Activated CD8-positive, alpha-beta memory T cell treated with anti-CD3 and anti-CD28 coated beads, Interleukin-2, amount 50 U/mL, for 24 hours (primary cell): ENCODE results near the gene EVA1C.
"Not testable (repeated sequence)": the region's sequence is repeated elsewhere in the genome, so short reads cannot be mapped to it uniquely, and the experiment has no call there.

Experiments
- DNase-seq: peaks from one replicate; pipeline ENCODE4 v3.0.0-alpha.2; 2020; ENCODE audit errors: extremely low read depth

EVA1C gene, protein sequence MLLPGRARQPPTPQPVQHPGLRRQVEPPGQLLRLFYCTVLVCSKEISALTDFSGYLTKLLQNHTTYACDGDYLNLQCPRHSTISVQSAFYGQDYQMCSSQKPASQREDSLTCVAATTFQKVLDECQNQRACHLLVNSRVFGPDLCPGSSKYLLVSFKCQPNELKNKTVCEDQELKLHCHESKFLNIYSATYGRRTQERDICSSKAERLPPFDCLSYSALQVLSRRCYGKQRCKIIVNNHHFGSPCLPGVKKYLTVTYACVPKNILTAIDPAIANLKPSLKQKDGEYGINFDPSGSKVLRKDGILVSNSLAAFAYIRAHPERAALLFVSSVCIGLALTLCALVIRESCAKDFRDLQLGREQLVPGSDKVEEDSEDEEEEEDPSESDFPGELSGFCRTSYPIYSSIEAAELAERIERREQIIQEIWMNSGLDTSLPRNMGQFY

DNA sequence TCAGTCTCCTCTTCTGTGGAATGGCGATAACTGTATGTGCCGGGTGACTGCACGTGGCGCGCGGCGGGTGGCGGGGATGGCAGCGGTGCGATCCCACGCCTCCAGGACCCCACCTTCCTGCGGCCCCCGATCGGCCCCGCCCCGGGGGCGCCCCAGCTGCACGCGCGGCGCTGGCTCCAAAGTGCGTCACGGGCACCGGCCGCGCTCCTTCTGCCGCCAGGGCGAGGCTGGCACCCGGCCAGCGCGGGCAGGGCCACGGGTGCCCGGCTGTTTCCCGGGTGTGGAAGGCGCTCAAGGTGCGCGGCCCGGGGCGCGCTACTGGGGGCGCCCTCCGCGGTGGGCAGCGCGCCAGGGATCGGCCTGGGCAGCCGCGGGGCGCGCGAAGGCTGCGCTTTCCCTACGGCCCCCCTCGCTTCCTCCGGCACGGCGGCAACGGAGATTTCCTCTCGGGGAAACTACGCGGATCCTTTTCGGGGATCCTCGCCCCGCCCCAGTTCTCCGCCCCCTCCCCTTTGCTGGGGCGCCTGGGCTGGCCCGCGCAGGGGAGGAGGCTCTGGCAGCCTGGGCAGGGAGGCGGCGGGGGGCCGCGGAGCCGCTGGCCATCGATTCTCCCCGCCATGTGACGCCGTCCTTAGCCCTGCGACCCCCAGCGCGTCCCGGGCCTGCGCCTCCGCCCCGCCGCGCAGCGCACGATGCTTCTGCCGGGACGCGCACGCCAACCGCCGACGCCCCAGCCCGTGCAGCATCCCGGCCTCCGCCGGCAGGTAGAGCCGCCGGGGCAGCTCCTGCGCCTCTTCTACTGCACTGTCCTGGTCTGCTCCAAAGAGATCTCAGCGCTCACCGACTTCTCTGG lies at the start of gene EVA1C:
TSS of gene EVA1C (plus strand) at position 545 of the 853 bp plus-strand sequence. CDS start at position 693, 148 bp downstream.
- DNase-seq, result no peak

DNA sequence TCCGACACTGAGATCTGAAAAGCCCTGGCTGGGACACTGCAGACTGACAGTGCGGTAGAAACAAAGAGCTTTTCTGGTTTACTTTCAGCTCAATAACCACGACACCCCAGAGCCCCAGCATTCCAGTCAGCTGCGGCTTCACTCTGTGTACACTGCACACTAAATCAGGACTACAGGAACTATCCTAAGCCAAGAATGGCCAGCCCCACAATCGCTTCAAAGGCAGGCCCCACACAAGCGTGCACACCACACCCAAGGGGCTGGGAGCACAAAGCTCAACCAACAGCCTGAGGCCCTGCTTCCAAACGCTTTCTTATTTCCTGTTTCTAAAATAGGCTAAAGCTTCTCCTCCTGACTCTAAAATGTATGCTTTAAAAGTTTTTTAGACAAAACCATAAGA lies 48.1 kb upstream of the EVA1C start:
- no peak for DNase-seq

DNA sequence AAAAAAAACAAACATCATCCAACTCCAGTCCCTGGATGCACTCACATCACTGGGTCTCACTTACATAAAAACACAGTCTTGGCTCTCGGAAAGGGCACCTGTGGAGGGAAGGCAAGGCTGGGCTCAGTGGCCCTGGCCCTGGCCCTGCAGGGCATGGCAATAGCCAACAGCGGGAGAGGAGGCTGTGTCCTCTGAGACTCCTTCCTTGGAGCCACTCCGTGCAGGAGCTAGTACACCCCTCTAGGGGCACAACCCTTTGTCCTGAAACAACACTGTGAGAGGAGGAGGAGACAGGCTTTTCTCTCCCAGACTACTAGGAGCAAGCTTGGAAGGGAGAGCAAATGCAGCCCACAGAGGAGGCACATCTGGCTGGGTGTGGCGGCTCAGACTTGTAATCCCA lies 47.7 kb upstream of the EVA1C start:
- no peak for DNase-seq

DNA sequence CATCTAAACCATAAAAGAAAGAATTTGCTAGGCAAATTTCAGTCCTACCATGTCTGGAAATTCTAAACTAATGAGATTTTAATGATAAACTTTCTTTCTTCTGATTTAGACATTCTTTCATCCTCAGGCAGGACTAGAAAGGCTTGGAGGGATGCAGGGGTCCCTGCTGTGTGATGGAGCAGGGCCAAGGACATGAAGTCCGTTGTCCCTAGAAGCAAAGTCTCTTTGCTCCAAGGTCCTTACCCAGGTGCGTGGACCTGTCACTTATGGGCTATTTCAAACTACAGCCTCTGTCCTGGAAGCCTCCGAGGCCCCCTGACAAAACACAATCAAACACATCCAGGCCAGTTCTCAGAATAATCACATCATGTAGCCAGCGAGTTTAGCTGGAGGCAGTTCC lies 46.3 kb upstream of the EVA1C start:
- DNase-seq, result no peak

DNA sequence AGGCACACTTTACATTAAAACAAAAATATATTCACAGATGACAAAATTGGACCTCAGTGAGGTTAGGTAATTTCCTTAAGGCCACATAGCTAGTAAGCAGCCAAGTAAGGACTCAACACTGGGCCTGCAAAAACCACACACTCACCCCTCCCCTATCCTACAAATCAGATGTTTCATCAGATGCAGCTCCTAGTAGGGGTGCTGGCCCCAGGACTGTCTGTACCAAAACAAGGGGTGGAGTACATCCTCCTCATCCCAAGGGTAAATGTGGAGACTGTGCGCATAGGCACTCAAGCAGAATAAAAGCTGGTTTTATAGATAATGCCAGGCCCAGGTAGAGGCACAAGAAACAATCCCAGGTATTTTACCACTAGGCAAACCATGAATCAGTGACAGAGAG lies 45.3 kb upstream of the EVA1C start:
- DNase-seq, result no peak

DNA sequence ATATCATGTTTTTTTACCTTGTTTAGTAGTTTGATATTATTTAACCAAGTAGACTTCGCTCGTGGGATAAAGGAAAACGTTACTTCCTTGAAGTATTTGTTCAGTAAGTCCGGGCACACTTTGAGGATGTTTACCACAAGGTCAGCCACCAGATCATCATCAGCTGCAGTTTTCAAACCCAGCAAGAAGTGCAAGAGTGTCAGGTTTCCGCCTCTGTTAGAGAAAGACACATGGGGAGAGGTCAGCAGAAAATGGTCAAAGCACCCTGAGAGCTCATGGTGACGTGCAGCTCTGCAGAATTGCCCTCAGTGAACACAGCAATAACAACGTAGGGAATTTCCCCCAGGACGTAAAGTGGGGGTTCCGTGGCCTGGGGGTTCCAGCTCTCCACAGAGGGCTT lies 44.1 kb upstream of the EVA1C start:
- DNase-seq, result no peak

DNA sequence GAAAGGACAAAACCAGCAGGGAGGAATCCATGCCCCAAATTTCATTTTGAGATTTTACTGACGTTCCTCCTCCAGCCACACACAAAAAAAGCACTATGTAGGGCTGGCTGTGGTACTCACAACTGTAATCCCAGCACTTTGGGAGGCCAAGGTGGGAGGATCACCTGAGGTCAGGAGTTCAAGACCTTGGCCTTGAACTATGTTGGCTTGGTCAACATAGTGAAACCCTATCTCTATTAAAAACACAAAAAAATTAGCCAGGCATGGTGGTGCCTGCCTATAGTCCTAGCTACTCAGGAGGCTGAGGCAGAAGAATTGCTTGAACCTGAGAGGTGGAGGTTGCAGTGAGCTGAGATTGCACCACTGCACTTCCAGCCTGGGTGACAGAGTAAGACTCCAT lies 43.5 kb upstream of the EVA1C start:
- DNase-seq, result not testable (repeated sequence)

DNA sequence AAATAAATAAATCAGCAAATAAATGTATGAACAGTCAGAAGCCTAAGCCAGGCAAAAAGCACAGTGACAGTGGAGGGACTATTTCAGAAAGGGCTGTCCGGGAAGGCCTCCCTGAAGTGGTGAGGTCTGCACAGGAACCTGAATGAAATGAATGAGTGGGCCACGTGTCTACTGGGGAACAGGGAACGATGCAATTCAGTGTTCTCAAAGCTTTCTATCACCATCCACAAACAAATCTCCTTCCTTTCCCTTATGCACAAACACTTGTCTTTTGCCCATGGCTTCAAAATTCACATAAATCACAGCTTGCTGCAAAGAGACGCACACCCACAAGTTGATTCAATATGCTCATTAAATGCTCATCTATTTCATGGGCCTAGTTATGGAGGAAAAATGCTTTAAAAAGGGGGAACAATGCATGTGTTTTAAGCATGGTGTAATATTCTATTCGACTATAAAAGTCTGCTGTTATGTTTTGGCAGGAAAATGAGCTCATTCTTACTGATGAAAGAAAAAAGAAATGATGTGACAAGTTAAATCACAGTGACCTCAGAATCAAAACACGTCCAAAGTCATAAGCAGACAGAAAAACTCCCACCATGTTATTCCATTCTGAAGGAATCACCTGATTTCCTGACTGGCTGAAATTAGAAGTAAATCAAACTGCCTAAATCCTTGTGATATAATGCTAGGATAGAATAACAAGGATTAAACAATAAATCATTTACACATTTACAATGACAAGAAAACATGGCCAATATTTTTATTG lies 41.3 kb upstream of the EVA1C start:
- DNase-seq, result no peak

DNA sequence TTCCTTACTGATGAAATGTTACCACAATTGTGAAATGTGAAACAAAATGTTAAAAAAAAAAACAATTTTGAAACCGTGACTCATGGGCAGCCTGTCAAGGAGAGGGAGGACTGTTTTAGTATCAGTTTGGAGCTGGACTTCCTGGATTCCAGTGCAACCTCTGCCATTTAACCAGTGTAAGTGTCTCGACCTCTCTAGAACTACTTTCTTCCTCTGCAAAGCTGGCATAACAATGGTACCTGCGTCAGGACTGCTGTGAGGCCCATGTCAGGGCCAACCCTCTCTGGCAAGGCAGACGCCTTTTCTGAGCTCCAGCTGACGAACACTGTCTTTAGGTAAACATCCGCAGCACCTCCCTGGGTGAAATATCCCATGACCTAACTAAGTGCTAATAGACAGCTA lies 40.6 kb upstream of the EVA1C start:
- no peak for DNase-seq

DNA sequence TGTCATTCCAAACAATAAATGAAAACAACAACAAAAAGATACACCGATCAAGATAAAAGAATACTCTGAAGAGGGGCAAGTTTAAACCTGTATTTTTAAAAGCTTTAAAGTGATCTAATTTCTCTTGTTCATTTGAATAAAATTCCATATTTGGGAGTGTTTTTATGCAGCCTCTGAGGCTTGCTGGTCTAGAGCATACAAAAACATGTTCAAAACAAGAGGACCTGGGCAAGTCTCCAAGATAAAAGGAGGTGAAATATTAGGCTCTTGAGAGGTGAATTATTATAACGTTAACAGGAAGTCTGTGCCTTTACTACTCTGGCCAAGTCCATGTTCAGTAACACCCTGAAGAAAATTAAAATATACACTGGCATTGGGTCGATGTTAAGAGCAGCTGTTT lies 39.8 kb upstream of the EVA1C start:
- DNase-seq, result no peak

DNA sequence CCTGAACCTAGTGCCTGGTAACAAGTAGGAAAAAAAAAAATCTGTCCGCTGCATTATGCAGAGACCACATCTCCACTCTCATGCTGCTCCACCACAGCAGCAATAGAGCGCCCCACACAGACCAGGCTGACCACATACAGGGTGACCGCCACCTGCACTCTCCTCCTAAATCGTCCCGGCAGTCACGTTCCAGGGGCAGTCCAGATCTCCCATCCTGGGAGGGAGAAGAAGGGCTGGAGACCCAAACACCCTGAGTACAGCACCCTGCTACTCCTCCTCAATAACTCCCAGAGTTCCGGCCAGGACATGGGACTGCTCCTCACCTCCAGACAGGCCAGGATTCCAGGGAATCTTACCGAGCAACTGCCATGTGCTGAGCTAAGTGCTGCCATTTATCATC lies 35.0 kb upstream of the EVA1C start:
- no peak for DNase-seq

DNA sequence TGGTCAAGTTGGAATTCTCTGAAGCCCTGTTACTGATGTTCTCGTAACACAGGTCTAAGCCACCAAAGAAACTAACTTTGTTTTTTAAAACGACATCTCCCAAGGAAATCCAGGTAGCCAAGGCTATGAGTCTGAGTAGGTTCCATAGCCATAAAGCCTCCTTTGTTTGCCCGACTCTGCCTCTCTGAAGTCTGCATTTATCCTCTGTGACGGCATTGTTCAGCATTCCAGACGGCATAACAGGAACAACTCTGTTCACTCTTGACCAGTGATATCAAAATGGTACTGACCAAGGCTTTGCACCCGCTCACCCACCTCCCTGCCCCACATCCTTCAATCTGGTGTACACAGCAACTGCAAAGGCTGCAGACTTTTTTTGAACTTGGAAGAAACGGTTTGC lies 34.5 kb upstream of the EVA1C start:
- no peak for DNase-seq

DNA sequence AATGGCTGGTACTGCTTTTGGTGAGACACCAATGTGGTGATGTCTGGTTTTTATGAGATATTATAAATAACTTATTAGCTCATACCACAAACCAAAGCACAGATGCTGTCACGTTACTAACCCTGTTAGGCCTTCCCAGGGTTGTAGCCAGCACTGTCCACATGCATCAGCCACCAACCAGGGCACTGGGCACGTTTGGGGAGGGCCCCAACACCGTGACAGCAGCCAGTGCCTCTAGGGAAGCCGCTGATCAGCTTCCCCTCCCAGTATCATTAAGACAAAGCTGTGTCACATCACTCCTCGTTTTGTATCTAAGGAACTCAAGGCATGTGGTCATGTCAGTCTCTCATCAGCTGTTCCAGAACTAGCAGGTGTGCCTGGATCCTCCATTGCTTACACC lies 33.5 kb upstream of the EVA1C start:
- DNase-seq, result no peak

DNA sequence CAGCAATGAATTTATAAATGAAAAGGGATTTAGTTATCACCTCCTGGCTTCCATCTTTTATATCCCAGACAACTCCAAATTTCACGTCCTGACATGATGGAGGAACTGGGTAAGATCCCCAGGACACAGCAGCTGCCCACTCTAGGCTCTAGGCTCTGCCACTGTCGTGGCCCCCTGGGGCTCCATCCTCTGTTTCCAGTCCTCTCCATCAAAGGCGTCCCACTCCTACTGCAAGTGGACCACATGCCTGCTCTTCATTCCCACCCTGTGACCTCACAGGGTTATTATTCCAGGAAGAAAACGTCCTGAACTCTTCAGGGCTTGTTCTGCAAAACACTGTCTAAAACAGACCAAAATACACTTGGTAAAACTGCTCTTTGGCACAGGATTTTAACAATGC lies 31.6 kb upstream of the EVA1C start:
- DNase-seq, result no peak

DNA sequence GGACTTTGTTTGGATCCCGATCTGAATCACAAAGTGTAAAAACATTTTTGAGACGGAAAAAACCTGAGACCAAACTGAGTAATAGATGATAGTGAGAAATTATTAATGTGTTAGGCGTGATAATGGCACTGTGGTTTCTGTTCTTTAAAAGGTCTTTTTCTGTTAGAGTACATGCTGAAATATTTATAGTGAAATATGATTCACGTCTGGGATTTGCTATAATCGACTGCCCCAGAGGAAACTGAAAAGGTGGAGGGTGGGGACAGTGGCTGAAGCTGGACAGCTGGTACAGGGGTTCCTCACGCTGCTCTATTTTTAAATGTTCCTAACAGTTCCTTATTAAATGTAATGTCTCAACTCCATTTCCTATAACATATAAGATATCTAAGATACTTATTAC lies 30.9 kb upstream of the EVA1C start:
- no peak for DNase-seq

DNA sequence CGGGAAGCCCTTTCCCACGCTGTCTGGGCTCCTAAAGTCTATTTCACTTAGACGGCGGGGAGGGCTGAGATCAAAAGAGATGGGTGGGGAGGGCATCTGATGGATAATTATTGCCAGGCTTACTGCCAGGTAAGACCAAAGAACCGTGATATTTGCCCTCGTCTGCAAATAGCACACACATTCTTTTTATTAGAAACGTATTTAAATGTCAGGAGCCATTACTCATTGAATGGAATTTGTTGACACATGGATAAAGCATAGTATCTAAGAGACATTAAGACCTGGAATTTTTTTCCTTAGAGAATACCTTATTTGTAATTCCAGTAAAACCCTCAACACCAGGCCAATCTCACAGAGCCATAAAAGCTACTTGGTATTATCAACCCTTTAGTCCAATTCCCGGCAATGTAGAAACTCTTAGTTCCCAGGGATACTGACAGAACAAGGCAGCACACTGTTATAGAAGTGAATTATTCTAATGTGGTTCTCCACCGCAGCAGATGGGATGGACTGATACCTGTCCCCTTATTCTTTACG lies 30.3 kb upstream of the EVA1C start:
- DNase-seq, result no peak

DNA sequence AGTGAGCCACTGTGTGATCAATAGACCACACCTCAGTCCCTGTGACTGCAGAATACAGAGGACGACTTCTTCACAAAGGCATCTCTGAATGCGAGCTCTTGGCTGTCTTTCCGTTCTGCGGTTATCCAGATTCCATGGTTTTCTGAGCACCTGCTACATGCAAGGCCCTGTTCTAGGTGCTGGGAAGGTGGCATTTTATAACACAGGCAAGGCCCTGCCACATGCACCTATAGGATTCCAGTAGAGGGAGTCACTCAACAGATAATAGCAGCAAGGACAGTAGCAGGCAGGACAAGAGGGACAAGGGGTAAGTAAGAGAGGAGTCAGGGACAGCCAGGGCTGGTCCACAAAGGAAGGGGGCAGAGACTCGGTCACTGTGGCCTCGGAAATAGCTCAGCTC lies 28.7 kb upstream of the EVA1C start:
- DNase-seq, result no peak

DNA sequence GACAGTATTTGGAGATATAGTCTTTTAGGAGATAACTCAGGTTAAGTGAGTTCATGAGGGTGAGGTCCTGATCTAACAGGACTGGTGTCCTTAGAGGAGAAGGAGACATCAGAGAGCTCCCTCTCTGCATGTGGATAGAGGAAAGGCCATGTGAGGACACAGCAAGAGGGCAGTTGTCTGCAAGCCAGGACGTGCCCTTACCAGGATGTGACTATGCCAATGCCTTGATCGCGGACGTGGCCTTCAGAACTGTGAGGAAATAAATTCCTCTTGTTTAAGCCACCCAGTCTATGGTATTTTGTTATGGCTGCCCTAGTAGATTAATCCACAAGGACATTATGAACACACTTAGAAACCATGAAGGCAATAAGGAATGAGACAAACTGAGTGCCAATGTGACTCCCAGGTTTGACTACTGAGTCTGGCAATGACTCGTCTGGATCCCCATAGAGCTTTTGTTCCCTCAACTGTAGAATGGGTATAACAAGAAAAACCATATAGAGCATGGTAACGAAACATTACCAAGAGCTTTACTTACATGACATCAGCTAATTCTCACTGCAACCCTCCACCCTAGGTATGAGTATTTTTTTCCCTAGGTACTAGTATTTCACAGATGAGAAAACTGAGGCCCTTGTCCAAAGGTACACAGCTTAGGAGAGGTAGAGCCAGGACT lies 26.2 kb upstream of the EVA1C start:
- DNase-seq, result no peak

DNA sequence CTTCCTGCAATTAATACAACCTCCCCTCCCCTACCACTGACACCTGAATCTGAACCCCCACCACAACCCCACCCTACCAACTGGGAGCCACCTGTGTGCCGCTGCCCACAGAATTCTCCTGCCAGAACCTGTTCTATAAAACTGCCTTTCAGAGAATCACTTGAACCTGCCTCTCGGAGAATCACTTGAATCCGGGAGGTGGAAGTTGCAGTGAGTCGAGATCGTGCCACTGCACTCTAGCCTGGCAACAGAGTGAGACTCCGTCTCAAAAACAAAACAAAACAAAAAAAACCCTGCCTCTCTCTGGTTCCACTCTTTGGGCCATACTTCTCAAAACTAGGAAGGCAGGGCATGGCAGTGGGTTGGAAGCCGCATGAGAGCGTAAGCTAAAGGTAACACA lies 25.4 kb upstream of the EVA1C start:
- no peak for DNase-seq

DNA sequence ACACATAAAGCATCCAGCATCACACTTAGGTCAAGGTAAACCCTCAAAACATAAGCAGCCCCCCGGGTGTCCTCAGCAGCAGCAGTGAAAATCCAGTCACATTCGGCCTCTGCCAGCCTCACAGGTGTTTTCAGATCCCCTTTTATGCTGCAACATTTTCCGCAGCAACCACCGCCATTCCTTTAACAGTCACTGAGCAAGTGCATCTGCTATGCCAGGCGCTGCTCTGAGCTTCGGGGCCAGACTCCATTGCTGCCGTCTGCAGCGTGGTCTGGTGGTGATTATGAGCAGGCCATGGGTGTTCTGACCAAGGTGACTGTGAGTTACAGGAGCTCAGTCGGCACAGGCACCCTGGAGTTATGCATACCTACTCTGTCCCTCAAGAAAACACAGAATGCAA lies 24.2 kb upstream of the EVA1C start:
- no peak for DNase-seq

DNA sequence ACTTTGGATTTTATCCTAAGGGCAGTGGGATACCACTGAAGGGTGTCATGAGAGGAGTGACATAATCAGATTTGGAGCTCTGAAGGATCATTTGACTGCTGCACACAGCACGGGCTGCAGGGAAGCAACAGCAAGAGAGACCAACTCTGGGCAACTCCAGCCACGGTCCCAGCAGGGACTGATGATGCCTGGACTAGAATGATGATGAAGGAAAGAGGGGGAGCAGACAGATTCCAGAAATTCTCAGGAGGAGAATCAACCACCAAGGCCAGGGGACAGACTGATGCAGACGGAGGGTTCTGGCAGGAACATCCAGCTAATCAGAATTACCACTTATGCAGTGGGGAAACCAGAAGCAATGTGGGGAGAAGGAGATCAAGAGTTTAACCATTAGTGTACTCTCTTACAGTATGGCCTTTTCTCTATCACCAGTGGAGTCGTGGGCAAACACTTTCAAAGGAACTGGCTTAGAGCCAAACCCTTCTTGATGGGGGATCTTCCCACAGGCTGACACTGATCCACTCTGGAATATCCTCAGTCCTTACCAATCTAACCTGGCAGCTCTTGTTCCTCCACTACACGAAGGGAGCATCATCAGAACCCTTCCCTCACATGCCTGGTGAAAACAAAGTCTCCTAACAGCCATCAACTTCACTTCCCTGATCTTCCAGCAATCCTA lies 23.0 kb upstream of the EVA1C start:
- no peak for DNase-seq
